CD4-positive, alpha-beta T cell treated with Interleukin-6 for 4 hours (primary cell): ENCODE results near the gene OXLD1.
"Not testable (repeated sequence)": the region's sequence is repeated elsewhere in the genome, so short reads cannot be mapped to it uniquely, and the experiment has no call there.

Experiments
- DNase-seq: peaks from one replicate; pipeline ENCODE4 v3.0.0-alpha.2; 2020; ENCODE audit warnings: mixed read lengths

The OXLD1 gene

GRCh38 chr17:81648707-81649085 lies 17.7 kb downstream of the OXLD1 start:
- DNase-seq: no peak

GRCh38 chr17:81648013-81648706 lies 18.2 kb downstream of the OXLD1 start:
- DNase-seq: no peak

GRCh38 chr17:81647640-81648012 lies 18.8 kb downstream of the OXLD1 start:
- DNase-seq: no peak

- DNase-seq: no peak
Observed at GRCh38 chr17:81646869-81647600, 19.4 kb downstream of the OXLD1 start.

GRCh38 chr17:81644976-81645952 lies 21.1 kb downstream of the OXLD1 start:
- DNase-seq: no peak

GRCh38 chr17:81644496-81644895 lies 21.9 kb downstream of the OXLD1 start:
- DNase-seq: no peak

- no peak for DNase-seq
Observed at GRCh38 chr17:81641825-81642489, 24.4 kb downstream of the OXLD1 start.

GRCh38 chr17:81640011-81640410 lies 26.4 kb downstream of the OXLD1 start:
- no peak for DNase-seq

- no peak for DNase-seq
Observed at GRCh38 chr17:81638683-81639082, 27.7 kb downstream of the OXLD1 start.

- DNase-seq: peak; percentile 87
Observed at GRCh38 chr17:81636505-81637288, 29.7 kb downstream of the OXLD1 start, which contains the start of the genes NPLOC4 and TSPAN10. Gene NPLOC4, minus strand, starts transcription at chr17:81637112. Its CDS starts 182 bp downstream, at chr17:81636930. Gene TSPAN10, plus strand, starts transcription at chr17:81637196. Its CDS starts 5,217 bp downstream, at chr17:81642413.

GRCh38 chr17:81635973-81636504 lies 30.4 kb downstream of the OXLD1 start:
- DNase-seq: no peak

GRCh38 chr17:81635431-81635830 lies 31.0 kb downstream of the OXLD1 start:
- no peak for DNase-seq

- DNase-seq: no peak
Observed at GRCh38 chr17:81631482-81631881, 34.9 kb downstream of the OXLD1 start.

- DNase-seq: no peak
Observed at GRCh38 chr17:81630274-81630673, 36.1 kb downstream of the OXLD1 start.

GRCh38 chr17:81621494-81622130 lies 44.8 kb downstream of the OXLD1 start:
- no peak for DNase-seq

GRCh38 chr17:81618307-81618706 lies 48.1 kb downstream of the OXLD1 start:
- DNase-seq: not testable (repeated sequence)

GRCh38 chr17:81616877-81617276 lies 49.5 kb downstream of the OXLD1 start:
- no peak for DNase-seq

GRCh38 chr17:81615401-81615930 lies 50.9 kb downstream of the OXLD1 start:
- DNase-seq: no peak
